Stimulated activated naive CD4-positive, alpha-beta T cell treated with Interleukin-2 at 50 U/mL for 16 hours (primary cell): ENCODE data around the gene NGF.

Source experiments
- DNase-seq: peaks from one replicate; lab custom pipeline; 2025; lab: John Stamatoyannopoulos, UW

NGF gene

GRCh38 chr1:115237023-115237422 lies 101.0 kb downstream of the NGF start:
- DNase-seq: no peak
